C4-2B (cell line): ENCODE results near the gene LRRC73.

Source experiments
- ZFX ChIP-seq: fragments of 450-650 bp; IDR thresholded peaks from 2 replicates; pipeline ENCODE4 v1.6.1; 2017
- TF ChIP-seq, protein P1 (sequence below): fragments of 450-650 bp; conservative IDR thresholded peaks from 2 replicates; pipeline ENCODE4 v1.5.1; 2017; ENCODE audit warnings: mild to moderate bottlenecking

DNA sequence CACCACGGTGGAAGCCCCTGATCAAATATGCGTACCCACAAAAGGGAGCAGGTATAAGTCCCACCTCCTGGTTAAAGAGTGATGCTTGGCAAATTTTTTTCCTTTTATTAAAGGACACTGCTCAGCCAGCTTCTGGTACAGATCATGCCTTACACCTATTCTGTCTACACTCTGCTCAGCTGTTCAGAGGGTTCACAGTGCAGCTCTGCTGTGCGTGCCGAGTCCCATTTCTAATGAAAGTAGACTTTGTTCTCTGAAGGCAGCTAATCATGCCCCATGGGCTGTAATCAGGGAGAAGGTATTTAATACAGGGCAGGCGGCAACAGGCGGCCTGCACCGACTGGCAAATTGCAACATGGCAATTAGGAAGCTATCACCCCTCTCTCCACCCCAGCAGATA, 16.3 kb downstream of the LRRC73 start:
- TF ChIP-seq, protein P1, sequence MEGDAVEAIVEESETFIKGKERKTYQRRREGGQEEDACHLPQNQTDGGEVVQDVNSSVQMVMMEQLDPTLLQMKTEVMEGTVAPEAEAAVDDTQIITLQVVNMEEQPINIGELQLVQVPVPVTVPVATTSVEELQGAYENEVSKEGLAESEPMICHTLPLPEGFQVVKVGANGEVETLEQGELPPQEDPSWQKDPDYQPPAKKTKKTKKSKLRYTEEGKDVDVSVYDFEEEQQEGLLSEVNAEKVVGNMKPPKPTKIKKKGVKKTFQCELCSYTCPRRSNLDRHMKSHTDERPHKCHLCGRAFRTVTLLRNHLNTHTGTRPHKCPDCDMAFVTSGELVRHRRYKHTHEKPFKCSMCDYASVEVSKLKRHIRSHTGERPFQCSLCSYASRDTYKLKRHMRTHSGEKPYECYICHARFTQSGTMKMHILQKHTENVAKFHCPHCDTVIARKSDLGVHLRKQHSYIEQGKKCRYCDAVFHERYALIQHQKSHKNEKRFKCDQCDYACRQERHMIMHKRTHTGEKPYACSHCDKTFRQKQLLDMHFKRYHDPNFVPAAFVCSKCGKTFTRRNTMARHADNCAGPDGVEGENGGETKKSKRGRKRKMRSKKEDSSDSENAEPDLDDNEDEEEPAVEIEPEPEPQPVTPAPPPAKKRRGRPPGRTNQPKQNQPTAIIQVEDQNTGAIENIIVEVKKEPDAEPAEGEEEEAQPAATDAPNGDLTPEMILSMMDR = no peak
- no peak for TF ChIP-seq ZFX
